Mesendoderm (in vitro differentiated cells): ENCODE measurements around the gene COL4A2.

Experiments
- DNase-seq: peaks from one replicate; pipeline ENCODE4 v3.0.0; 2013
- H2AK5ac ChIP-seq: 2 replicates; pipeline ENCODE4 v1.6.1; 2013; ENCODE audit warnings: low read length, inconsistent platforms
- H2BK120ac ChIP-seq: 2 replicates; pipeline ENCODE4 v1.6.1; 2013; ENCODE audit warnings: low read depth, mild to moderate bottlenecking, low read length, moderate library complexity, mixed read lengths
- H2BK15ac ChIP-seq: replicated peaks from 2 replicates; pipeline ENCODE4 v1.6.1; 2013; ENCODE audit warnings: low read depth, mild to moderate bottlenecking, moderate library complexity
- H2BK5ac ChIP-seq: 2 replicates; pipeline ENCODE4 v1.6.1; 2013; ENCODE audit warnings: low read length, inconsistent platforms
- H3K18ac ChIP-seq: 2 replicates; pipeline ENCODE4 v1.6.1; 2013; ENCODE audit warnings: mild to moderate bottlenecking, low read length, mixed read lengths
- H3K23ac ChIP-seq: one replicate; pipeline ENCODE4 v1.6.1; 2013; ENCODE audit warnings: low read length
- H3K27ac ChIP-seq: 2 replicates; pipeline ENCODE4 v1.5.1; 2013; ENCODE audit warnings: low read depth, mild to moderate bottlenecking, inconsistent platforms, low read length, moderate library complexity
- H3K27me3 ChIP-seq: 2 replicates; pipeline ENCODE4 v1.6.1; 2013; ENCODE audit warnings: low read length, control low read depth, mild to moderate bottlenecking, inconsistent platforms; ENCODE audit not compliant: insufficient read depth, poor library complexity
- H3K36me3 ChIP-seq: 2 replicates; pipeline ENCODE4 v1.6.1; 2013; ENCODE audit warnings: low read length, inconsistent platforms; ENCODE audit not compliant: control insufficient read depth, insufficient read depth
- H3K4ac ChIP-seq: one replicate; pipeline ENCODE4 v1.6.1; 2013; ENCODE audit warnings: low read depth, mild to moderate bottlenecking, low read length, moderate library complexity
- H3K4me1 ChIP-seq: 2 replicates; pipeline ENCODE4 v1.6.1; 2013; ENCODE audit warnings: low read depth, low read length, inconsistent platforms; ENCODE audit not compliant: control insufficient read depth
- H3K4me2 ChIP-seq: 2 replicates; pipeline ENCODE4 v1.6.1; 2013; ENCODE audit warnings: low read length
- H3K4me3 ChIP-seq: 2 replicates; pipeline ENCODE4 v1.5.1; 2013; ENCODE audit warnings: mild to moderate bottlenecking, low read length
- H3K56ac ChIP-seq: one replicate; pipeline ENCODE4 v1.6.1; 2013; ENCODE audit warnings: low read length
- H3K79me1 ChIP-seq: 2 replicates; pipeline ENCODE4 v1.6.1; 2013; ENCODE audit warnings: low read length, inconsistent platforms
- H3K79me2 ChIP-seq: 2 replicates; pipeline ENCODE4 v1.6.1; 2013; ENCODE audit warnings: mild to moderate bottlenecking, low read length; ENCODE audit not compliant: control insufficient read depth, insufficient read depth
- H3K9ac ChIP-seq: 2 replicates; pipeline ENCODE4 v1.6.1; 2013; ENCODE audit warnings: low read length, inconsistent platforms
- H4K5ac ChIP-seq: one replicate; pipeline ENCODE4 v1.6.1; 2013; ENCODE audit warnings: low read length
- H4K8ac ChIP-seq: one replicate; pipeline ENCODE4 v1.6.1; 2013; ENCODE audit warnings: low read depth, mild to moderate bottlenecking, control low read depth, low read length, moderate library complexity
- WGBS: extraction: QIAGEN DNeasy Blood & Tissue Kit; methylation state at CpG from one replicate; pipeline ENCODE4 v1.1.7; 2013; ENCODE audit warnings: low lambda C conversion rate, missing lambda C conversion rate; ENCODE audit not compliant: insufficient coverage; ENCODE audit errors: extremely low coverage; 5-methylcytosine and 5-hydroxymethylcytosine counted together

COL4A2 gene

GRCh38 chr13:110444226-110444653 lies 137.2 kb downstream of the COL4A2 start:
- no peak overlapping the region for H3K4ac ChIP-seq
- H4K8ac ChIP-seq = no peak overlapping the region
- no peak overlapping the region for H2BK120ac ChIP-seq
- no peak overlapping the region for H2BK5ac ChIP-seq
- no peaks in the 10 kb centered on the region for H3K27me3 ChIP-seq
- no peak overlapping the region for H2BK15ac ChIP-seq
- DNase-seq = no peak
- H3K79me2 ChIP-seq = no peaks in the 10 kb centered on the region
- peaks cover 3% of the 10 kb centered on the region for H3K36me3 ChIP-seq
- no peaks in the 10 kb centered on the region for H3K79me1 ChIP-seq
- no peak overlapping the region for H3K27ac ChIP-seq
- no peak overlapping the region for H3K23ac ChIP-seq
- H3K4me2 ChIP-seq = no peak overlapping the region
- no peaks in the 10 kb centered on the region for H3K4me1 ChIP-seq
- H2AK5ac ChIP-seq = no peak overlapping the region
- H4K5ac ChIP-seq = no peak overlapping the region
- no peak overlapping the region for H3K9ac ChIP-seq
- no peak overlapping the region for H3K56ac ChIP-seq
- H3K18ac ChIP-seq = no peak overlapping the region
- H3K4me3 ChIP-seq = no peak overlapping the region
- WGBS = no CpG with 5 or more reads among the region's 7 CpGs

GRCh38 chr13:110445183-110445582 lies 138.1 kb downstream of the COL4A2 start:
- Histone ChIP-seq H2AK5ac (no peak overlapping the region), H3K4ac (no peak overlapping the region), H3K18ac (no peak overlapping the region), H3K36me3 (peaks cover 1% of the 10 kb centered on the region), H3K27ac (no peak overlapping the region), H2BK5ac (no peak overlapping the region), H3K79me1 (no peaks in the 10 kb centered on the region), H3K79me2 (no peaks in the 10 kb centered on the region), H3K4me1 (no peaks in the 10 kb centered on the region), H3K56ac (no peak overlapping the region), H2BK120ac (no peak overlapping the region), H4K5ac (no peak overlapping the region), H2BK15ac (no peak overlapping the region), H3K4me3 (no peak overlapping the region), H3K9ac (no peak overlapping the region), H3K23ac (no peak overlapping the region), H3K4me2 (no peak overlapping the region), H4K8ac (no peak overlapping the region), H3K27me3 (no peaks in the 10 kb centered on the region)
- no CpG with 5 or more reads among the region's 7 CpGs for WGBS
- DNase-seq = no peak

- Histone ChIP-seq H3K4ac (no peak overlapping the region), H4K5ac (no peak overlapping the region), H3K4me2 (no peak overlapping the region), H3K9ac (no peak overlapping the region), H3K79me1 (no peaks in the 10 kb centered on the region), H3K4me1 (no peaks in the 10 kb centered on the region), H2BK5ac (no peak overlapping the region), H3K27me3 (no peaks in the 10 kb centered on the region), H3K27ac (no peak overlapping the region), H2BK120ac (no peak overlapping the region), H3K36me3 (no peaks in the 10 kb centered on the region), H3K56ac (no peak overlapping the region), H3K4me3 (no peak overlapping the region), H3K23ac (no peak overlapping the region), H2BK15ac (no peak overlapping the region), H3K79me2 (no peaks in the 10 kb centered on the region), H4K8ac (no peak overlapping the region), H2AK5ac (no peak overlapping the region), H3K18ac (no peak overlapping the region)
- WGBS = no CpG with 5 or more reads among the region's 25 CpGs
- DNase-seq = no peak
Observed at GRCh38 chr13:110445722-110446574, 138.9 kb downstream of the COL4A2 start.

- Histone ChIP-seq H4K8ac (no peak overlapping the region), H3K79me1 (no peaks in the 10 kb centered on the region), H3K36me3 (no peaks in the 10 kb centered on the region), H3K27me3 (no peaks in the 10 kb centered on the region), H3K4me2 (no peak overlapping the region), H2AK5ac (no peak overlapping the region), H3K56ac (no peak overlapping the region), H3K27ac (no peak overlapping the region), H2BK120ac (no peak overlapping the region), H3K4ac (no peak overlapping the region), H4K5ac (no peak overlapping the region), H3K4me1 (no peaks in the 10 kb centered on the region), H3K9ac (no peak overlapping the region), H2BK15ac (no peak overlapping the region), H3K18ac (no peak overlapping the region), H3K79me2 (no peaks in the 10 kb centered on the region), H2BK5ac (no peak overlapping the region), H3K4me3 (no peak overlapping the region), H3K23ac (no peak overlapping the region)
- no CpG with 5 or more reads among the region's 4 CpGs for WGBS
- no peak for DNase-seq
Observed at GRCh38 chr13:110446575-110446890, 139.4 kb downstream of the COL4A2 start.

- H3K79me2 ChIP-seq = no peaks in the 10 kb centered on the region
- H3K79me1 ChIP-seq = no peaks in the 10 kb centered on the region
- H4K8ac ChIP-seq = no peak overlapping the region
- no peak overlapping the region for H3K4ac ChIP-seq
- WGBS = no CpG with 5 or more reads among the region's 12 CpGs
- no peak overlapping the region for H2BK5ac ChIP-seq
- no peak overlapping the region for H3K18ac ChIP-seq
- no peak overlapping the region for H3K56ac ChIP-seq
- no peak overlapping the region for H4K5ac ChIP-seq
- no peaks in the 10 kb centered on the region for H3K27me3 ChIP-seq
- no peak overlapping the region for H3K4me3 ChIP-seq
- no peak overlapping the region for H3K9ac ChIP-seq
- H3K27ac ChIP-seq = no peak overlapping the region
- no peak overlapping the region for H3K4me2 ChIP-seq
- H3K4me1 ChIP-seq = no peaks in the 10 kb centered on the region
- H2AK5ac ChIP-seq = no peak overlapping the region
- H3K23ac ChIP-seq = no peak overlapping the region
- H2BK15ac ChIP-seq = no peak overlapping the region
- no peak overlapping the region for H2BK120ac ChIP-seq
- DNase-seq = peak; percentile 47
- no peaks in the 10 kb centered on the region for H3K36me3 ChIP-seq
Observed at GRCh38 chr13:110447058-110447511, 140.0 kb downstream of the COL4A2 start.

GRCh38 chr13:110447801-110448200 lies 140.7 kb downstream of the COL4A2 start:
- Histone ChIP-seq H4K5ac (no peak overlapping the region), H3K36me3 (no peaks in the 10 kb centered on the region), H2AK5ac (no peak overlapping the region), H2BK120ac (no peak overlapping the region), H3K4ac (peak overlapping the region; percentile 28), H3K79me1 (no peaks in the 10 kb centered on the region), H2BK15ac (no peak overlapping the region), H3K79me2 (no peaks in the 10 kb centered on the region), H3K23ac (no peak overlapping the region), H4K8ac (no peak overlapping the region), H3K4me1 (no peaks in the 10 kb centered on the region), H3K56ac (no peak overlapping the region), H3K27me3 (no peaks in the 10 kb centered on the region), H3K9ac (no peak overlapping the region), H3K4me2 (no peak overlapping the region), H3K18ac (no peak overlapping the region), H2BK5ac (no peak overlapping the region), H3K27ac (no peak overlapping the region), H3K4me3 (no peak overlapping the region)
- WGBS = no CpG with 5 or more reads among the region's 9 CpGs
- DNase-seq = peak; percentile 18
